GM10248 (cell line): Measurements from ENCODE around the gene ADAMTS18.

Experiments
- CTCF ChIA-PET: fragments of 300-600 bp; sonication (Branson Sonifier 250); formaldehyde crosslinking; extraction: SDS; loops from one replicate; lab custom pipeline; 2021; ENCODE audit warnings: antibody characterized with exemption; lab: Yijun Ruan, JAX
- POLR2A ChIA-PET: fragments of 350-650 bp; sonication (Branson Sonifier 250); formaldehyde crosslinking; extraction: SDS; loops from one replicate; lab custom pipeline; 2020; ENCODE audit warnings: antibody characterized with exemption; lab: Yijun Ruan, JAX
- DNase-seq: peaks from one replicate; pipeline ENCODE4 v3.0.0; 2012; ENCODE audit errors: extremely low spot score
- CTCF ChIP-seq: IDR thresholded peaks from 2 replicates; pipeline ENCODE4 v1.5.1; 2012; ENCODE audit warnings: mild to moderate bottlenecking, low read depth; ENCODE audit errors: extremely low read depth, missing control alignments, control extremely low read depth

Gene ADAMTS18

GRCh38 chr16:77399066-77399465 lies 35.8 kb downstream of the ADAMTS18 start:
- DNase-seq: no peak
- CTCF ChIA-PET: interaction anchor here (1.2 kb wide), 1 partner anchor 14 kb away, joined by 3 read pairs; no protein-coding TSS in a partner anchor
- POLR2A ChIA-PET: no interaction called here
- no peak for TF ChIP-seq CTCF

DNA sequence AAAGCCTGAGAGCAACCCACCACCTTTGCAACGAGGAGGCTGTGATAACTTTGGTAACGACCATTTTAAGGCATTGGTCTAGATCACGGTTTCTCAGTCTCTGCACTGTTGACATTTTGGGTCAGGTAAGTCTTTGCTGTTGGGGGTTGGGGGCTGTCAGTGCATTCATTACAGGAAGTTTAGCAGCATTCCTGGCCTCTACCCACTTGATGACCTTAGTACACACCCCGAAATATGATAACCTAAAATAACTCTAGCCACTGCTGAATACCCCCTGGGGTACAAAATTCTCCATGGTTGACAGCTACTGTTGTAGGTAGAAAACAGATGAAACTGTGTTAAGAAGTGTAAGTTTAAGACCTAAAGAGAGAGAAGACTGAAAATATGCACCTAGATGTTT lies 36.3 kb downstream of the ADAMTS18 start:
- POLR2A ChIA-PET: no interaction called here
- CTCF ChIA-PET: no interaction called here
- no peak for DNase-seq
- TF ChIP-seq CTCF: no peak

- TF ChIP-seq CTCF: no peak
- ChIA-PET CTCF (no interaction called here), POLR2A (no interaction called here)
- DNase-seq: no peak
Observed at GRCh38 chr16:77396461-77396860, 38.4 kb downstream of the ADAMTS18 start.

GRCh38 chr16:77394699-77395098 lies 40.1 kb downstream of the ADAMTS18 start:
- POLR2A ChIA-PET: no interaction called here
- DNase-seq: no peak
- CTCF ChIA-PET: interaction anchor here (1.3 to 2.3 kb wide), 3 partner anchors 10 to 24 kb away, joined by 3 to 9 read pairs (median 5); no protein-coding TSS in a partner anchor
- TF ChIP-seq CTCF: no peak

- POLR2A ChIA-PET: no interaction called here
- TF ChIP-seq CTCF: no peak
- CTCF ChIA-PET: interaction anchor here (1.3 to 2.3 kb wide), 2 partner anchors 9 to 24 kb away, joined by 3 to 9 read pairs; no protein-coding TSS in a partner anchor
- DNase-seq: no peak
Observed at GRCh38 chr16:77393955-77394354, 40.9 kb downstream of the ADAMTS18 start.

DNA sequence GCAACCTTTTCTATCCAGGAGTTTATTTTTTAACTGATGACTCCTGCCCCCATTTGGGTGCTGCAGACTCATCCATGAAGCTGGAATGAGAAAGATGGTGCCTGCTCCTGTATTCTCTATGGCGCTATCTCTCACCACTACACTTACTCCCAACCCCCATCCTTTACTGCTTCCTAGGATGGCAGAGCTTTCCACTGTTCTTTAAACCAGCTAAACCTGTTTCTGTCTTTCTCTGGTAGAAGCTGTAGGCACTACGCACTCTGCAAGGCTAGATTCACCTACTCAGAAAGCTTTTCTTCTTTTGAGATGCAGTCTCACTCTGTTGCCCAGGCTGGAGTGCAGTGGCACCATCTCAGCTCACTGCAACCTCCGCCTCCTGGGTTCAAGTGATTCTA lies 47.0 kb downstream of the ADAMTS18 start:
- no peak for DNase-seq
- CTCF ChIA-PET: interaction anchor here (1.1 to 1.3 kb wide), 3 partner anchors 11 to 27 kb away, joined by 3 to 4 read pairs (median 4); no protein-coding TSS in a partner anchor
- no peak for TF ChIP-seq CTCF
- POLR2A ChIA-PET: no interaction called here
